H9 (cell line): Measurements from ENCODE around the gene CCDC60. TPM values are rescaled to one million over a fixed set of nuclear protein-coding genes. Genes with fewer than 3 reads are reported as not detected.

Experiments
- DNase-seq: peaks from one replicate; pipeline ENCODE4 v3.0.0-alpha.2; 2017
- H2AFZ ChIP-seq: one replicate; pipeline ENCODE4 v1.6.1; 2013; ENCODE audit warnings: mild to moderate bottlenecking, low read length, control low read depth, moderate library complexity
- H2AK5ac ChIP-seq: 2 replicates; pipeline ENCODE4 v1.6.1; 2013; ENCODE audit warnings: low read length, control low read depth, mixed read lengths; ENCODE audit not compliant: insufficient read length
- H2BK120ac ChIP-seq: one replicate; pipeline ENCODE4 v1.6.1; 2013; ENCODE audit warnings: low read depth, mild to moderate bottlenecking, low read length, control low read depth, inconsistent platforms; ENCODE audit not compliant: poor library complexity, severe bottlenecking
- H2BK12ac ChIP-seq: 2 replicates; pipeline ENCODE4 v1.6.1; 2013; ENCODE audit warnings: low read length, control low read depth, mixed read lengths, low read depth; ENCODE audit not compliant: insufficient read length
- H2BK15ac ChIP-seq: 2 replicates; pipeline ENCODE4 v1.6.1; 2013; ENCODE audit warnings: low read depth, low read length, control low read depth
- H2BK20ac ChIP-seq: one replicate; pipeline ENCODE4 v1.6.1; 2013; ENCODE audit warnings: low read depth, mild to moderate bottlenecking, low read length, control low read depth, inconsistent platforms; ENCODE audit not compliant: poor library complexity, severe bottlenecking
- H2BK5ac ChIP-seq: 2 replicates; pipeline ENCODE4 v1.6.1; 2013; ENCODE audit warnings: low read length, control low read depth, mixed read lengths; ENCODE audit not compliant: insufficient read length
- H3K14ac ChIP-seq: 2 replicates; pipeline ENCODE4 v1.6.1; 2013; ENCODE audit warnings: low read length, control low read depth; ENCODE audit not compliant: insufficient read depth
- H3K18ac ChIP-seq: 2 replicates; pipeline ENCODE4 v1.6.1; 2013; ENCODE audit warnings: low read depth, mild to moderate bottlenecking, mixed read lengths, low read length, control low read depth; ENCODE audit not compliant: insufficient read length
- H3K23ac ChIP-seq: 2 replicates; pipeline ENCODE4 v1.6.1; 2013; ENCODE audit warnings: low read length, control low read depth, mixed read lengths, low read depth; ENCODE audit not compliant: insufficient read length
- H3K23me2 ChIP-seq: 2 replicates; pipeline ENCODE4 v1.6.1; 2013; ENCODE audit warnings: low read depth, mild to moderate bottlenecking, mixed read lengths, low read length, control low read depth; ENCODE audit not compliant: insufficient read length, poor library complexity, severe bottlenecking
- H3K27ac ChIP-seq: 2 replicates; pipeline ENCODE4 v1.5.1; 2013; ENCODE audit warnings: low read length, control low read depth, mixed read lengths, low read depth; ENCODE audit not compliant: insufficient read length
- H3K27me3 ChIP-seq: 2 replicates; pipeline ENCODE4 v1.6.1; 2013; ENCODE audit warnings: low read length, control low read depth, inconsistent platforms; ENCODE audit not compliant: insufficient read depth
- H3K4ac ChIP-seq: 2 replicates; pipeline ENCODE4 v1.6.1; 2013; ENCODE audit warnings: low read depth, mild to moderate bottlenecking, control low read depth, inconsistent platforms, low read length, moderate library complexity
- H3K4me1 ChIP-seq: 2 replicates; pipeline ENCODE4 v1.6.1; 2013; ENCODE audit warnings: low read length, control low read depth, inconsistent platforms; ENCODE audit not compliant: insufficient read depth
- H3K4me2 ChIP-seq: 2 replicates; pipeline ENCODE4 v1.6.1; 2013; ENCODE audit warnings: low read length, control low read depth, mixed read lengths; ENCODE audit not compliant: insufficient read length, insufficient read depth
- H3K56ac ChIP-seq: 2 replicates; pipeline ENCODE4 v1.6.1; 2013; ENCODE audit warnings: low read depth, mild to moderate bottlenecking, mixed read lengths, low read length, control low read depth; ENCODE audit not compliant: insufficient read length
- H3K79me1 ChIP-seq: 2 replicates; pipeline ENCODE4 v1.6.1; 2013; ENCODE audit warnings: low read depth, mild to moderate bottlenecking, moderate library complexity, low read length, control low read depth, inconsistent platforms; ENCODE audit not compliant: insufficient read depth, poor library complexity, severe bottlenecking
- H3K79me2 ChIP-seq: 2 replicates; pipeline ENCODE4 v1.6.1; 2013; ENCODE audit warnings: low read length, control low read depth, inconsistent platforms; ENCODE audit not compliant: insufficient read depth
- H3K9ac ChIP-seq: 2 replicates; pipeline ENCODE4 v1.6.1; 2013; ENCODE audit warnings: low read length, control low read depth, mixed read lengths; ENCODE audit not compliant: insufficient read length; ENCODE audit errors: extremely low read depth
- H3K9me3 ChIP-seq: one replicate; pipeline ENCODE4 v1.6.1; 2013; ENCODE audit warnings: low read depth, low read length, inconsistent platforms; ENCODE audit not compliant: control insufficient read depth
- H3T11ph ChIP-seq: one replicate; pipeline ENCODE4 v1.6.1; 2013; ENCODE audit warnings: mild to moderate bottlenecking, low read length, control low read depth, inconsistent platforms
- H4K20me1 ChIP-seq: one replicate; pipeline ENCODE4 v1.6.1; 2013; ENCODE audit not compliant: control insufficient read depth, insufficient read length, insufficient read depth
- H4K5ac ChIP-seq: 2 replicates; pipeline ENCODE4 v1.6.1; 2013; ENCODE audit warnings: low read depth, mild to moderate bottlenecking, mixed read lengths, low read length, control low read depth; ENCODE audit not compliant: insufficient read length
- H4K8ac ChIP-seq: replicated peaks from 2 replicates; pipeline ENCODE4 v1.6.1; 2013; ENCODE audit warnings: low read length, control low read depth, mixed read lengths, low read depth; ENCODE audit not compliant: insufficient read length
- H4K91ac ChIP-seq: 2 replicates; pipeline ENCODE4 v1.6.1; 2013; ENCODE audit warnings: low read depth, mild to moderate bottlenecking, moderate library complexity, mixed read lengths, low read length, control low read depth; ENCODE audit not compliant: insufficient read length
- H3K27ac Mint-ChIP-seq, 3 experiments: 2 replicates in 2 of 3; 3 replicates in 1 of 3; pipeline ENCODE4 v1.8.0; 2020 to 2021; ENCODE audit warnings: mixed read lengths in 3 of 3, mild to moderate bottlenecking in 1 of 3, moderate library complexity in 1 of 3
- H3K27me3 Mint-ChIP-seq: 2 replicates; pipeline ENCODE4 v1.8.0; 2021; ENCODE audit warnings: low read depth, mild to moderate bottlenecking, moderate library complexity, mixed read lengths
- H3K36me3 Mint-ChIP-seq, 3 experiments: 2 replicates in 2 of 3; 3 replicates in 1 of 3; pipeline ENCODE4 v1.8.0; 2020 to 2021; ENCODE audit warnings: low read depth in 3 of 3, mixed read lengths in 3 of 3; ENCODE audit not compliant: insufficient read depth in 1 of 3
- H3K4me1 Mint-ChIP-seq, 2 experiments: 2 replicates each; pipeline ENCODE4 v1.8.0; 2020; ENCODE audit warnings: mixed read lengths in 2 of 2
- H3K4me3 Mint-ChIP-seq, 2 experiments: 2 replicates in 1 of 2; 3 replicates in 1 of 2; pipeline ENCODE4 v1.8.0; 2020 to 2021; ENCODE audit warnings: mild to moderate bottlenecking in 2 of 2, mixed read lengths in 2 of 2, moderate library complexity in 1 of 2
- H3K9me3 Mint-ChIP-seq, 2 experiments: 2 replicates in 1 of 2; 3 replicates in 1 of 2; pipeline ENCODE4 v1.8.0; 2020; ENCODE audit warnings: mild to moderate bottlenecking in 2 of 2, mixed read lengths in 2 of 2, moderate library complexity in 1 of 2
- CTCF ChIP-seq: fragments of 200-600 bp; sonication (generic); conservative IDR thresholded peaks from 3 replicates; pipeline ENCODE4 v1.8.0; 2021; ENCODE audit warnings: antibody characterized with exemption, mild to moderate bottlenecking
- WGBS: extraction: QIAGEN DNeasy Blood & Tissue Kit; methylation state at CpG from one replicate; pipeline ENCODE4 v1.1.7; 2013; ENCODE audit warnings: missing lambda C conversion rate, low lambda C conversion rate, mixed read lengths; ENCODE audit not compliant: insufficient read length; ENCODE audit errors: extremely low coverage; 5-methylcytosine and 5-hydroxymethylcytosine counted together
- total RNA-seq: library from RNA; stranded (reverse); gene quantifications from 2 replicates; pipeline ENCODE4 v1.2.1, GENCODE V29; 2021

Gene CCDC60
- total RNA-seq, 1 experiment from 2014 or later: 0.44 TPM

- H3K4me1 Mint-ChIP-seq: no peaks in the 10 kb centered on the region
- Histone ChIP-seq H3K4me2 (no peak overlapping the region), H4K5ac (no peak overlapping the region), H3K14ac (no peak overlapping the region), H3K9me3 (peaks cover 3% of the 10 kb centered on the region), H2BK15ac (no peak overlapping the region), H3K4me1 (no peaks in the 10 kb centered on the region), H4K20me1 (no peaks in the 10 kb centered on the region), H3K23ac (no peak overlapping the region), H3T11ph (no peak overlapping the region), H2BK120ac (no peak overlapping the region), H3K27ac (no peak overlapping the region), H3K56ac (no peak overlapping the region), H2AFZ (no peak overlapping the region), H3K27me3 (no peaks in the 10 kb centered on the region), H3K23me2 (no peaks in the 10 kb centered on the region), H2BK5ac (no peak overlapping the region), H4K8ac (no peak overlapping the region), H2BK12ac (no peak overlapping the region), H3K9ac (no peak overlapping the region), H3K79me2 (no peaks in the 10 kb centered on the region), H3K79me1 (no peaks in the 10 kb centered on the region), H3K18ac (no peak overlapping the region), H3K4ac (no peak overlapping the region), H2BK20ac (no peak overlapping the region), H4K91ac (no peak overlapping the region), H2AK5ac (no peak overlapping the region)
- peaks cover 4% of the 10 kb centered on the region; the same call in 1 of the 2 replicates for H3K27me3 Mint-ChIP-seq
- peaks cover 0 to 3% of the 10 kb centered on the region in 2 experiments; a peak in 2 of 5 replicates for H3K9me3 Mint-ChIP-seq
- TF ChIP-seq CTCF: no peak
- H3K36me3 Mint-ChIP-seq: no peaks in the 10 kb centered on the region
- H3K4me3 Mint-ChIP-seq: no peak overlapping the region
- no peak overlapping the region for H3K27ac Mint-ChIP-seq
- no CpG with 5 or more reads among the region's 4 CpGs for WGBS
- DNase-seq: no peak
Observed at GRCh38 chr12:119475650-119476049, 141.1 kb downstream of the CCDC60 start.
